Measurements from ENCODE around the gene SRRM5. TPM values are rescaled to one million over a fixed set of nuclear protein-coding genes. Genes with fewer than 3 reads are reported as not detected.
"Not testable (repeated sequence)": the region's sequence is repeated elsewhere in the genome, so short reads cannot be mapped to it uniquely, and the experiment has no call there.

The SRRM5 gene
- total RNA-seq, 4 donors from 2014 or later = 1.2 to 2.7 (median 2.5) TPM; not detected in 1

DNA sequence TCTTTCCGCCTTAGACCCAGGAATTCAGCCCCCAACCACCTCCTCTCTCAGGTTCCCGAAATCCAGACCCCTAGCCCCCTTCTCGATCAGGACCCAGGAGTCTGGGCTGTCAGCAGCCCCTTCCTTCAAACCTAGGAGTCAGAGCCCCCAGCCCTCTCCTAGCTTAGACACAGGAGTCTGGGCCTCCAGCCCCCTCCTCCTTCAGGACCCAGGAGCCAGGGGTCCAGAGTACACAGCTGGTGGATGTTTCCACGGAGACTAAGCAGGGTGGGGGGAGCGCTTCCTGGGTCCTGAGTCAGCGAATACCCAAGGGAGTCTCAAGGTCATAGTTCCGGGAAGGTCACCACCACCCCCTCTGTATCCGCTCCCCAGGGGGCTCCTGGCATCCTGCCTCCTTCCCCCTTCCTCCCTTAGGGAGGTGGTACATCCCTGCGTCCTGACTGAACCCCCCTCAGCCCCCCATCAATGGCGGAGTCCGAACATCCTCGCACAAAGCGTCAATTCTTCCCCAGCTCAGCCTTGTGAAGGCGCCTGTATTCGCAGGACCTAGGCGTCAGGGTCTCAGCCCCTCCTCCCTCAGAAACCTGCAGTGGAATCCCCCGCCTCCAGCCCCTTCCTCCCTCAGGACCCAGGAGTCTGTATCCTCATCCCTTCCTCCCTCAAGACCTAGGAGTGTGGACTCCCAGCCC lies 23.1 kb downstream of the SRRM5 start:
- H3K9me3 ChIP-seq = no peaks in the 10 kb centered on the region
- H3K36me3 ChIP-seq = no peaks in the 10 kb centered on the region
- no peak overlapping the region for H3K27ac ChIP-seq
- H3K4me3 ChIP-seq = no peak overlapping the region
- peaks cover 0 to 7% (median 1%) of the 10 kb centered on the region in 4 donors for H3K4me1 ChIP-seq
- TF ChIP-seq POLR2A (IDR thresholded peaks at IDR 0.05) = no peak
- TF ChIP-seq, protein P1, sequence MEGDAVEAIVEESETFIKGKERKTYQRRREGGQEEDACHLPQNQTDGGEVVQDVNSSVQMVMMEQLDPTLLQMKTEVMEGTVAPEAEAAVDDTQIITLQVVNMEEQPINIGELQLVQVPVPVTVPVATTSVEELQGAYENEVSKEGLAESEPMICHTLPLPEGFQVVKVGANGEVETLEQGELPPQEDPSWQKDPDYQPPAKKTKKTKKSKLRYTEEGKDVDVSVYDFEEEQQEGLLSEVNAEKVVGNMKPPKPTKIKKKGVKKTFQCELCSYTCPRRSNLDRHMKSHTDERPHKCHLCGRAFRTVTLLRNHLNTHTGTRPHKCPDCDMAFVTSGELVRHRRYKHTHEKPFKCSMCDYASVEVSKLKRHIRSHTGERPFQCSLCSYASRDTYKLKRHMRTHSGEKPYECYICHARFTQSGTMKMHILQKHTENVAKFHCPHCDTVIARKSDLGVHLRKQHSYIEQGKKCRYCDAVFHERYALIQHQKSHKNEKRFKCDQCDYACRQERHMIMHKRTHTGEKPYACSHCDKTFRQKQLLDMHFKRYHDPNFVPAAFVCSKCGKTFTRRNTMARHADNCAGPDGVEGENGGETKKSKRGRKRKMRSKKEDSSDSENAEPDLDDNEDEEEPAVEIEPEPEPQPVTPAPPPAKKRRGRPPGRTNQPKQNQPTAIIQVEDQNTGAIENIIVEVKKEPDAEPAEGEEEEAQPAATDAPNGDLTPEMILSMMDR (IDR thresholded peaks at IDR 0.05) = no peak
- H3K27me3 ChIP-seq = no peaks in the 10 kb centered on the region
- no peak for DNase-seq

DNA sequence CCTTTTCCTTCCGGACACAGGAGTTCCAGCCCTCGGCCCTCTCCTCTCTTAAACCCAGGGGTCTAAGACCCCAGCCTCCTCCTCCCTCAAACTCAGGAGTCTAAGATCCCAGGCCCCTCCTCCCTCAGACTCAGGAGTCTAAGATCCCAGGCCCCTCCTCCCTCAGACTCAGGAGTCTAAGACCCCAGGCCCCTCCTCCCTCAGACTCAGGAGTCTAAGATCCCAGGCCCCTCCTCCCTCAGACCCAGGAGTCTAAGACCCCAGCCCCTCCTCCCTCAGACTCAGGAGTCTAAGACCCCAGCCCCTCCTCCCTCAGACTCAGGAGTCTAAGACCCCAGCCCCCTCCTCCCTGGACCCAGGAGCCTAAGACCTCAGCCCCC lies 23.7 kb downstream of the SRRM5 start:
- H3K9me3 ChIP-seq, H3K4me3 ChIP-seq, DNase-seq, H3K36me3 ChIP-seq, H3K27ac ChIP-seq, H3K27me3 ChIP-seq: not testable (repeated sequence)
- H3K4me1 ChIP-seq = peaks cover 0 to 13% (median 6%) of the 10 kb centered on the region in 4 donors

DNA sequence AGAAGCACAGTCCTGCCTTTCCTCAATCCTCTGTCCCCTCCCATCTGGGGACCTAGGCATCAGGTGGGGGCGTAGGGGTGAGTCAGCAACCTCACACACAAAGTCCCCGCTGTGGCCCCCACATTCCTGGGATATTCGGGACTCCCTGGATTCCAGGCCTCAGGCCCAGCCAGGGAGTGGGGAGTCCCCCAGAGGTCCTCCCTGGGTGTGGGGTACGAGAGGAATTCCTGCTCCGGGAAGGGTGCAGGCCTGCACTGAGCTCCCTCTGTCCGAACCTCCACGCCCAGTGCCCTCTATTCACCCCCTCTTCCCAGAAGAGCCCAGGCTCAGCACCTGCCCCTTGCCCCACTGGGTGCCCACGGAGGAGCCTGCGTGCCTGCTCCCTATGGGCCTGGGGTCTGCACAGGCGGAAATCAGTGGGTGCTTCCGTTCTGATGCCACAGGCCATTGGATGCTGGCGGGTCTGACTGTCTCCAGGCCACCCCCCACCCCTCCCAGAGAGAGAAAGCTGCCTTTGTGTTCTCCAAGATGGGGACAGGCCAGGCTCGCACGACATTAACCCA lies 24.3 kb downstream of the SRRM5 start:
- peak overlapping the region in 1 of 4 donors; percentile 17 for H3K27ac ChIP-seq
- no peak for TF ChIP-seq POLR2A (IDR thresholded peaks at IDR 0.05)
- H3K27me3 ChIP-seq = no peaks in the 10 kb centered on the region
- H3K4me3 ChIP-seq = no peak overlapping the region
- no peaks in the 10 kb centered on the region for H3K36me3 ChIP-seq
- H3K4me1 ChIP-seq = peaks cover 0 to 13% (median 6%) of the 10 kb centered on the region in 4 donors
- H3K9me3 ChIP-seq = no peaks in the 10 kb centered on the region
- DNase-seq = no peak

DNA sequence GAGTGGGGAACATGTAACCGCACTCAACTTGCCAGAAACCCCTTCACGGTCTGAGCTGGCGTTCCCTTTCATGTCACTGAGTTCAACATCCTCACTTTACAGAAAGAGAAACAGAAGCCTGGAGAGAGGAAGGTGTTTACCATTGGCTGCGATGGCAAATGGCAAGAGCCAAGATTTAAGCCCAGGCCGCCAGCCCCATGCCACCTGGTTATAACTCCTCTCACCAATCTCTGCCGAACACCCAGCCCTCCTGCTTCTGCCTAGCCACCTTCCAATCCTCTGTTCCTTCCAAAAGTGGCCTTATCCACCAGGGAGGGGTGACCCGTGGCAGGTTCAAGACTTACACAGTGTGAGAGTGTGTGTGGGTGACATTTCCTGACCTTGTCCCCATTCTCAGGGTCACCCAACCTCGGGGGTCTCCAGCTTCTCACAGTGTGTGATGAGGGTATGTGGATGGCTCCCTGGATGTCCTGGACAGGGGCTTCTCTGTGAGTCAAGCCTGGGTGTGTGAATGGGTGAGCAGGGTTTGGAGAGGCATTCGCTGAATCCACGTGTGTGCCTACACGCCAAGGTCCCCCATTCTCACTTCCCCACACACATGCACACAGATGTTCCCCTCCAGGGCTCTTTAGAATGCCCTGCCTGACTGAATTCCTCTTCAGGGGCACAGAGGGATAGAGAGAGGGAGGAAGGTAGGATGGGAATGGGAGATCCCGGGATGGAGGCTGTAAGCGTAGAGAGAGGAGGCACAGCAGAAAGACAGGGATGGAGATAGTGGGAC lies 26.5 kb downstream of the SRRM5 start:
- no peak overlapping the region for H3K4me3 ChIP-seq
- TF ChIP-seq POLR2A (IDR thresholded peaks at IDR 0.05) = no peak
- TF ChIP-seq, protein P1 (IDR thresholded peaks at IDR 0.05) = no peak
- H3K27me3 ChIP-seq = no peaks in the 10 kb centered on the region
- H3K27ac ChIP-seq = no peak overlapping the region
- no peaks in the 10 kb centered on the region for H3K36me3 ChIP-seq
- no peaks in the 10 kb centered on the region for H3K9me3 ChIP-seq
- H3K4me1 ChIP-seq = peaks cover 0 to 13% (median 6%) of the 10 kb centered on the region in 4 donors
- DNase-seq = no peak

DNA sequence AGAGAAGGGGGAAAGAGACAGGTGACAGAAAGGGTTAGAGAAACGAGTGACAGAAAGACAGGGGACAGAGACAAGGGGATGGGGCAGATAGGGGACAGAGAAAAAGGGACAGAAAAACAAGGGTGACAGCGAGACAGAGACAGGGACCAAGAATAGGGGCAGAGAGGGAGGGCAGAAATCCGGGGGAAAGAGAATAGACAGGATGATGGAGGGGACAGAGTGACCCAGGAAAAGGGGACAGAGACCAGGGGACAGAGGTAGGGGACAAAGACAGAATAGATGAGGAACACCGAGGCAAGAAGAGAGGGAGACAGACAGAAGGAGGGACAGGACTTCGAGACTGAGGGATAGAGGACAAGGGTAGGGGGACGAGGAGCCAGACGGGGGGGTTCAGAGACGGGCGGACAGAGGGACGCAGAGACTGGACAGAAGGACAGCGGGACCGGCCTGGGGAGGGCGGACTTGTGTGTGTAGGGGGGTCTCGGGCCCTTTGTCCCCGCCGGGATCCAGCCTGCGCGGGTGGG lies 27.2 kb downstream of the SRRM5 start:
- Histone ChIP-seq H3K27ac (no peak overlapping the region), H3K9me3 (no peaks in the 10 kb centered on the region), H3K27me3 (no peaks in the 10 kb centered on the region), H3K4me1 (peaks cover 0 to 13% (median 6%) of the 10 kb centered on the region in 4 donors), H3K4me3 (peak overlapping the region; percentile 15 to 64 (median 58)), H3K36me3 (no peaks in the 10 kb centered on the region)
- no peak for DNase-seq
- TF ChIP-seq POLR2A (IDR thresholded peaks at IDR 0.05) = no peak
- TF ChIP-seq, protein P1 (IDR thresholded peaks at IDR 0.05) = no peak

DNA sequence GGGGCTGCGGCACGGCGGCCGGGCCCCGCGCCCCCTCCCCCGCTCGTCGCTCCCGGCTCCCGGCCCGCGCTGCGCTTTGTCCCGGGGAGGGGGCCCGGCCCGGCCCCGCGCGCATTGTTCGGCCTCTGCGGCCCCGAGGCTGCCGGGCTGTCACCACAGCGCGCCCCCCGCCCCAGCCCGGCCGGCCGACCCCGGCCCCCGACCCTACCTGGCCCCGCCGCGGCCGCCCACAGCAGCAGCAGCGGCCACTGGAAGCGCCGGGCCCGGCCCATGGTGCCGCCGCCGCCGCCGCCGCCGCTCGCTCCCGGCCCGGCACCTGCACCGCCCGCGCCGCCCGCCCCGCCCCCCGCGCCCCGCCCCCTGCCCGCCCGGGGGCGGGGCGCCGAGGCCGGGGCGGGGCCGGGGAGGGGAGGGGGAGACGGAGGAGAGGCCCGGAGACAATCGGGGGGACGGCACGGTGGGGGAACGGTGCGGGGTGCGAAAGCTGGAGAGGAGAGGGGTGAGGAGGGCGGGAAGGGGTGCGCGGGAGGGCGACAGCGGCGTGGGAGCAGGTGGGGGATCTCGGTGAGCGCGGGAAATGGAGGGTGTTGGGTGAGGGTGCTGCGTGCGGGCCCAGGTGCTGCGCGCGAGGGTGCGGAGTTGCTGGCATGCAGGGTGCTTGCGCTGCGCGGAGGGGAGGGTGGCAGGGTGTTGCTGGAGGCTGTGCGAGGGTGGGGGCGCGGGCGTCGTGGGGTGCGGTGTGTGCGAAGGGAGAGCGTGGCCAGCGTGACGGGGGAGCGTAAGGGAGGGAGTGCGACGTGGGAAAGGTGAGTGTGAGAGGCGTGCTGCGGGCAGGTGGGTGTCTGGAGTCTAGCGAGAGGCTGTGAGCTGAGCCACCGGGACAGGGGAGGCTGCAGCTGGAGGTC lies 27.9 kb downstream of the SRRM5 start, which contains the start of gene CADM4:
Gene CADM4 (minus strand): TSS at position 332 of the 905 bp plus-strand sequence. CDS start 60 bp downstream, at position 272.
- no peaks in the 10 kb centered on the region for H3K27me3 ChIP-seq
- peak within 1 kb of the TSS in 2 of 4 donors; percentile 30 to 49 for H3K27ac ChIP-seq

More for the DNA sequence above, 27.9 kb downstream of the SRRM5 start, which contains the start of gene CADM4:
- TF ChIP-seq POLR2A (IDR thresholded peaks at IDR 0.05) = no peak
- TF ChIP-seq, protein P1 (IDR thresholded peaks at IDR 0.05) = no peak
- Histone ChIP-seq H3K4me1 (peaks cover 0 to 13% (median 6%) of the 10 kb centered on the region in 4 donors), H3K36me3 (no peaks in the 10 kb centered on the region), H3K4me3 (peak within 1 kb of the TSS; percentile 36 to 64 (median 58)), H3K9me3 (no peaks in the 10 kb centered on the region)
- DNase-seq = peak in 2 of 3 donors; percentile 56 to 64
